ENCODE data around the gene CAP1. TPM values are rescaled to one million over a fixed set of nuclear protein-coding genes. Genes with fewer than 3 reads are reported as not detected.

CAP1 gene
- total RNA-seq, 1 donor from 2014 or later = 365 TPM

- DNase-seq (no peak), ATAC-seq (no peak)
- no peak overlapping the region for H3K27ac ChIP-seq
- intact Hi-C loops (cut with DNase I) = no loop called here
- no peaks in the 10 kb centered on the region for H3K36me3 ChIP-seq
- H3K4me3 ChIP-seq = no peak overlapping the region
- H3K9me3 ChIP-seq = no peaks in the 10 kb centered on the region
- no peaks in the 10 kb centered on the region for H3K4me1 ChIP-seq
- no peaks in the 10 kb centered on the region for H3K27me3 ChIP-seq (ENCODE audit: low read depth)
- TF ChIP-seq CTCF (IDR thresholded peaks at IDR 0.05) = no peak
Measured at GRCh38 chr1:40014253-40014706, 26.2 kb upstream of the CAP1 start.

DNA sequence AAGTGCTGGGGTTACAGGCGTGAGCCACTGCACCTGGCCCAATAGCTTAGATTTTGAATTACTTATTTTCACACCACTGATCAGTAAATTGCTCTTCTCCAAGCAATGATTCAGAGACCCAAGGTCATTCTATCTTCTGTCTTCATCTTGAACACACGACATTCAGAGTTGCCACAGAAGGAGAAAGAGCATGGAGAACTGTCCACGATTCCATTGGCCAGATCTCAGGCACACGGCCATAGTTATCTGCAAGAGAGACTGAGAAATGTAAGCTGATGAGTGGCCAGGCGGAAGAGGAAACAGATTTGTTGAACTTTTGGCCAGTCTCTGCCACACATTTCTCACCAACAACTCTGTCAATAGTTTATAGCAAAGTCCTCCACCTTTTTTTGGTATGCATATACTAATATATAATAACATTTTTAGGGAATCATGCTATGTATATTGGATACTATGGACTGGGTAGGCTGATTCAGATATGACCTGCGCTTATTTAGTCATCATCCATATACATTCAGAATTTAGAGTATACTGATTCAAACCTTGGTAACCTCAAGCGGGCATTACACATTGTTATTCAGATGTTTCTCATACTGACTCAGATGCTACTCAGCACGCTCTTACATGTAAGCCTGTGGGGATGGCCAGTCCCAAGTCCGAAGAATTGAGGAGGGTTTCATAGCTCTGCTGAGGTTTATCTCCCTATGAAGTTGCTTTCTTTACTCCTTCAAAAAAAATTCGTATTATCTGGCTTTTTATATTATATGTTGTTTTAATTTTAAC is 25.5 kb upstream of the CAP1 start:
- no peaks in the 10 kb centered on the region for H3K27me3 ChIP-seq (ENCODE audit: low read depth)
- H3K36me3 ChIP-seq = no peaks in the 10 kb centered on the region
- no peak overlapping the region for H3K4me3 ChIP-seq
- H3K27ac ChIP-seq = no peak overlapping the region
- H3K4me1 ChIP-seq = no peaks in the 10 kb centered on the region
- DNase-seq (no peak), ATAC-seq (no peak)
- intact Hi-C loops (cut with DNase I) = no loop called here
- no peak for TF ChIP-seq CTCF (IDR thresholded peaks at IDR 0.05)
- no peaks in the 10 kb centered on the region for H3K9me3 ChIP-seq

DNA sequence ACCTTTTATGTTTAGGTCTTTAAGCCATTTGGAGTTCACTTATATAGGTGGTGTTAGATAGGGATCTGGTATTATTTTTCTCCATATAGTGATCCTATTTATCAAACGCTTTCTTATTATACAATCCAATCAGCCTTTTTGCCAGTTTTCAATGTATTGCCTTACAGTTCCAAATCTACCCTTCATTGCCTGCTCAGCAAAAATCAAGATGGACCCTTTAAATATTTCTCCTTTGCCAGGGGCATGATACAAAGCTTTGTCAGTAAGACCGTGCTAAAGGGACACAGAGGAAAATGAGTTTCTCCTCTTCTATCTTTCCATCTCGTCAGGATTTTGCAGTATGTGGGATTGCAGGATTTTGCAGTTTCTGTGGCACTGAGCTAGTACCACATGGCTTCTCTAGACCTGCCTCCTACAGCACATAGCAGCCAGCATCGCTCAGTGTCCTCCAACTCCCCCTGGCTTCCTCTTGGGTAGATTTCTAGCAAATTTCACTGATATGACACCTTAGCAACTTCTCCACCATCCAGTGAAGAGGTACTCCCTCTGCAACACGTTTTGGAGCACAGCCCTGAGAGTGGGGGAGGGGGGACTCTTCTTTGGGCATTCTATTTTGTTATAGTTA is 22.5 kb upstream of the CAP1 start:
- no peak for TF ChIP-seq CTCF (IDR thresholded peaks at IDR 0.05)
- ATAC-seq (no peak), DNase-seq (no peak)
- Histone ChIP-seq H3K4me3 (no peak overlapping the region), H3K9me3 (no peaks in the 10 kb centered on the region), H3K27ac (no peak overlapping the region), H3K4me1 (no peaks in the 10 kb centered on the region), H3K27me3 (ENCODE audit: low read depth) (no peaks in the 10 kb centered on the region), H3K36me3 (no peaks in the 10 kb centered on the region)
- intact Hi-C loops (cut with DNase I) = no loop called here

- Histone ChIP-seq H3K27ac (no peak overlapping the region), H3K27me3 (ENCODE audit: low read depth) (peaks cover 3% of the 10 kb centered on the region), H3K4me3 (no peak overlapping the region), H3K9me3 (no peaks in the 10 kb centered on the region), H3K4me1 (no peaks in the 10 kb centered on the region), H3K36me3 (no peaks in the 10 kb centered on the region)
- TF ChIP-seq CTCF (IDR thresholded peaks at IDR 0.05) = no peak
- DNase-seq = no peak
- ATAC-seq = no peak
- intact Hi-C loops (cut with DNase I) = no loop called here
Measured at GRCh38 chr1:40020447-40021085, 20.0 kb upstream of the CAP1 start.

DNA sequence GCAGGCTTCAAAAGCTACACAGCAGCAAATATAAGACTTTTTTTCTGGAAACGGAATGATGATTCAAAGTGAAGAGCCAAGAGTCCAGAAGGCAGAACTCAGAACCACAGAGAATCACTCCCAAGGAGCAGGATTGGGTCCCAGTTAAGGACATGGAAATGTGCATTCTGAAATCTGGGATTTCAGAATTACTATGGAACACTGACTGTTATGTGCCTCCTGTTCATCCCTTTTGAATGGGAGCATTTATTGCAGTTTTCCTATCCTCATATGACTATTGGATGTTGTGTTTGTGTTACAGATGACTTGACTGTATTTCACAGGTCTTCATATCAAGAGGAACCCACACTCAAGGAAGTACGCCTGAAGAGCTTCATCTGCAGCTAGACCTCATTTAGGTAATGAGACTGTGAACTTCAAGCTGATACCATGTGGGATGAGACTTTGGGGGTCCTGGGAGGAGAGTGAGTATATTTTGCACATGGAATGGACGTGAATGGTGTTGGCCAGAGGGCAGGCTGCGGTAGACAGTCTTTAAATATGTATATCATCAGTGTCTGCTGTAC is 17.1 kb upstream of the CAP1 start:
- ATAC-seq (no peak), DNase-seq (no peak)
- H3K4me3 ChIP-seq = no peak overlapping the region
- no peak overlapping the region for H3K27ac ChIP-seq
- intact Hi-C loops (cut with DNase I) = no loop called here
- H3K36me3 ChIP-seq = no peaks in the 10 kb centered on the region
- no peaks in the 10 kb centered on the region for H3K4me1 ChIP-seq
- H3K9me3 ChIP-seq = no peaks in the 10 kb centered on the region
- peaks cover 3% of the 10 kb centered on the region for H3K27me3 ChIP-seq (ENCODE audit: low read depth)
- no peak for TF ChIP-seq CTCF (IDR thresholded peaks at IDR 0.05)
